Mesendoderm (in vitro differentiated cells): Measurements from ENCODE around the gene LGALS16.
A peak's percentile ranks its signal among the peaks of the same experiment; 100 is the strongest.
"Not testable (repeated sequence)": the region's sequence is repeated elsewhere in the genome, so short reads cannot be mapped to it uniquely, and the experiment has no call there.

Source experiments
- DNase-seq: peaks from one replicate; pipeline ENCODE4 v3.0.0; 2013
- H2AK5ac ChIP-seq: 2 replicates; pipeline ENCODE4 v1.6.1; 2013; ENCODE audit warnings: low read length, inconsistent platforms
- H2BK120ac ChIP-seq: 2 replicates; pipeline ENCODE4 v1.6.1; 2013; ENCODE audit warnings: low read depth, mild to moderate bottlenecking, low read length, moderate library complexity, mixed read lengths
- H2BK15ac ChIP-seq: replicated peaks from 2 replicates; pipeline ENCODE4 v1.6.1; 2013; ENCODE audit warnings: low read depth, mild to moderate bottlenecking, moderate library complexity
- H2BK5ac ChIP-seq: 2 replicates; pipeline ENCODE4 v1.6.1; 2013; ENCODE audit warnings: low read length, inconsistent platforms
- H3K18ac ChIP-seq: 2 replicates; pipeline ENCODE4 v1.6.1; 2013; ENCODE audit warnings: mild to moderate bottlenecking, low read length, mixed read lengths
- H3K23ac ChIP-seq: one replicate; pipeline ENCODE4 v1.6.1; 2013; ENCODE audit warnings: low read length
- H3K27ac ChIP-seq: 2 replicates; pipeline ENCODE4 v1.5.1; 2013; ENCODE audit warnings: low read depth, mild to moderate bottlenecking, inconsistent platforms, low read length, moderate library complexity
- H3K27me3 ChIP-seq: 2 replicates; pipeline ENCODE4 v1.6.1; 2013; ENCODE audit warnings: low read length, control low read depth, mild to moderate bottlenecking, inconsistent platforms; ENCODE audit not compliant: insufficient read depth, poor library complexity
- H3K36me3 ChIP-seq: 2 replicates; pipeline ENCODE4 v1.6.1; 2013; ENCODE audit warnings: low read length, inconsistent platforms; ENCODE audit not compliant: control insufficient read depth, insufficient read depth
- H3K4ac ChIP-seq: one replicate; pipeline ENCODE4 v1.6.1; 2013; ENCODE audit warnings: low read depth, mild to moderate bottlenecking, low read length, moderate library complexity
- H3K4me1 ChIP-seq: 2 replicates; pipeline ENCODE4 v1.6.1; 2013; ENCODE audit warnings: low read depth, low read length, inconsistent platforms; ENCODE audit not compliant: control insufficient read depth
- H3K4me2 ChIP-seq: 2 replicates; pipeline ENCODE4 v1.6.1; 2013; ENCODE audit warnings: low read length
- H3K4me3 ChIP-seq: 2 replicates; pipeline ENCODE4 v1.5.1; 2013; ENCODE audit warnings: mild to moderate bottlenecking, low read length
- H3K56ac ChIP-seq: one replicate; pipeline ENCODE4 v1.6.1; 2013; ENCODE audit warnings: low read length
- H3K79me1 ChIP-seq: 2 replicates; pipeline ENCODE4 v1.6.1; 2013; ENCODE audit warnings: low read length, inconsistent platforms
- H3K79me2 ChIP-seq: 2 replicates; pipeline ENCODE4 v1.6.1; 2013; ENCODE audit warnings: mild to moderate bottlenecking, low read length; ENCODE audit not compliant: control insufficient read depth, insufficient read depth
- H3K9ac ChIP-seq: 2 replicates; pipeline ENCODE4 v1.6.1; 2013; ENCODE audit warnings: low read length, inconsistent platforms
- H4K5ac ChIP-seq: one replicate; pipeline ENCODE4 v1.6.1; 2013; ENCODE audit warnings: low read length
- H4K8ac ChIP-seq: one replicate; pipeline ENCODE4 v1.6.1; 2013; ENCODE audit warnings: low read depth, mild to moderate bottlenecking, control low read depth, low read length, moderate library complexity
- WGBS: extraction: QIAGEN DNeasy Blood & Tissue Kit; methylation state at CpG from one replicate; pipeline ENCODE4 v1.1.7; 2013; ENCODE audit warnings: low lambda C conversion rate, missing lambda C conversion rate; ENCODE audit not compliant: insufficient coverage; ENCODE audit errors: extremely low coverage; 5-methylcytosine and 5-hydroxymethylcytosine counted together

LGALS16 gene

GRCh38 chr19:39684267-39684666 is 28.6 kb downstream of the LGALS16 start:
- H3K18ac ChIP-seq = no peak overlapping the region
- WGBS = no CpG with 5 or more reads among the region's 5 CpGs

GRCh38 chr19:39686739-39687138 is 31.0 kb downstream of the LGALS16 start:
- whole genome bisulfite sequencing = no CpG with 5 or more reads among the region's 3 CpGs
- Histone ChIP-seq H3K4me1 (peaks cover 2% of the 10 kb centered on the region), H4K5ac (no peak overlapping the region), H3K27me3 (no peaks in the 10 kb centered on the region), H4K8ac (no peak overlapping the region), H3K36me3 (no peaks in the 10 kb centered on the region), H3K56ac (no peak overlapping the region), H3K9ac (no peak overlapping the region), H2BK120ac (no peak overlapping the region), H3K4me2 (no peak overlapping the region), H3K23ac (no peak overlapping the region), H3K79me2 (no peaks in the 10 kb centered on the region), H3K18ac (no peak overlapping the region), H3K27ac (no peak overlapping the region), H3K4ac (no peak overlapping the region), H3K79me1 (no peaks in the 10 kb centered on the region), H2AK5ac (no peak overlapping the region), H2BK15ac (no peak overlapping the region), H3K4me3 (no peak overlapping the region), H2BK5ac (no peak overlapping the region)
- DNase-seq = no peak

More at GRCh38 chr19:39684267-39684666, 28.6 kb downstream of the LGALS16 start:
- H2BK15ac ChIP-seq = no peak overlapping the region
- H3K4ac ChIP-seq = no peak overlapping the region
- H3K27me3 ChIP-seq = no peaks in the 10 kb centered on the region
- H3K23ac ChIP-seq = no peak overlapping the region
- H3K79me2 ChIP-seq = no peaks in the 10 kb centered on the region
- H2BK5ac ChIP-seq = no peak overlapping the region
- no peak overlapping the region for H4K8ac ChIP-seq
- peak; percentile 29 for DNase-seq
- no peak overlapping the region for H2AK5ac ChIP-seq
- no peak overlapping the region for H3K27ac ChIP-seq
- no peak overlapping the region for H3K4me3 ChIP-seq
- no peak overlapping the region for H3K9ac ChIP-seq
- H3K4me1 ChIP-seq = peaks cover 2% of the 10 kb centered on the region
- H3K4me2 ChIP-seq = no peak overlapping the region
- H3K56ac ChIP-seq = no peak overlapping the region
- no peak overlapping the region for H4K5ac ChIP-seq
- no peaks in the 10 kb centered on the region for H3K36me3 ChIP-seq
- no peaks in the 10 kb centered on the region for H3K79me1 ChIP-seq
- no peak overlapping the region for H2BK120ac ChIP-seq

GRCh38 chr19:39688637-39689036 is 32.9 kb downstream of the LGALS16 start:
- not testable (repeated sequence) for H3K9ac ChIP-seq, H3K4me1 ChIP-seq, H3K4ac ChIP-seq, H3K27me3 ChIP-seq, H2BK5ac ChIP-seq, H2AK5ac ChIP-seq, H3K79me1 ChIP-seq, H4K8ac ChIP-seq, H4K5ac ChIP-seq, H3K18ac ChIP-seq, H3K27ac ChIP-seq, H3K56ac ChIP-seq, H3K4me3 ChIP-seq, H2BK120ac ChIP-seq, DNase-seq, H2BK15ac ChIP-seq, H3K23ac ChIP-seq, H3K79me2 ChIP-seq, H3K36me3 ChIP-seq, H3K4me2 ChIP-seq
- no CpG with 5 or more reads among the region's 4 CpGs for WGBS

GRCh38 chr19:39692166-39692565 is 36.5 kb downstream of the LGALS16 start:
- Histone ChIP-seq H3K56ac (no peak overlapping the region), H2BK15ac (no peak overlapping the region), H3K23ac (no peak overlapping the region), H3K27me3 (no peaks in the 10 kb centered on the region), H3K18ac (no peak overlapping the region), H2BK5ac (no peak overlapping the region), H3K4me2 (no peak overlapping the region), H2BK120ac (no peak overlapping the region), H3K36me3 (no peaks in the 10 kb centered on the region), H3K4me3 (no peak overlapping the region), H2AK5ac (no peak overlapping the region), H3K27ac (no peak overlapping the region), H3K79me2 (no peaks in the 10 kb centered on the region), H4K8ac (no peak overlapping the region), H3K4ac (no peak overlapping the region), H3K9ac (no peak overlapping the region), H3K4me1 (no peaks in the 10 kb centered on the region), H3K79me1 (no peaks in the 10 kb centered on the region), H4K5ac (no peak overlapping the region)
- DNase-seq = no peak
- no CpG with 5 or more reads among the region's 3 CpGs for WGBS

- H3K27me3 ChIP-seq = no peaks in the 10 kb centered on the region
- no peak overlapping the region for H3K23ac ChIP-seq
- H2BK5ac ChIP-seq = no peak overlapping the region
- no peaks in the 10 kb centered on the region for H3K36me3 ChIP-seq
- no peak overlapping the region for H4K5ac ChIP-seq
- no peak overlapping the region for H2BK15ac ChIP-seq
- no peaks in the 10 kb centered on the region for H3K79me2 ChIP-seq
- no peaks in the 10 kb centered on the region for H3K4me1 ChIP-seq
- no peak overlapping the region for H2AK5ac ChIP-seq
- no peaks in the 10 kb centered on the region for H3K79me1 ChIP-seq
- no peak overlapping the region for H3K4me2 ChIP-seq
- no peak for DNase-seq
- H3K9ac ChIP-seq = no peak overlapping the region
- no peak overlapping the region for H3K27ac ChIP-seq
- no CpG with 5 or more reads among the region's 1 CpG for WGBS
- H3K56ac ChIP-seq = no peak overlapping the region
- no peak overlapping the region for H3K4ac ChIP-seq
- no peak overlapping the region for H2BK120ac ChIP-seq
- H4K8ac ChIP-seq = no peak overlapping the region
- no peak overlapping the region for H3K4me3 ChIP-seq
- H3K18ac ChIP-seq = no peak overlapping the region
Measured at GRCh38 chr19:39692822-39693221, 37.1 kb downstream of the LGALS16 start.

GRCh38 chr19:39695759-39696158 is 40.0 kb downstream of the LGALS16 start:
- no peak overlapping the region for H3K4me2 ChIP-seq
- H3K23ac ChIP-seq = no peak overlapping the region
- H3K56ac ChIP-seq = no peak overlapping the region
- no peaks in the 10 kb centered on the region for H3K36me3 ChIP-seq
- H2AK5ac ChIP-seq = no peak overlapping the region
- no peak overlapping the region for H3K9ac ChIP-seq
- no peaks in the 10 kb centered on the region for H3K27me3 ChIP-seq
- no peak overlapping the region for H3K4ac ChIP-seq
- H4K5ac ChIP-seq = no peak overlapping the region
- H2BK120ac ChIP-seq = no peak overlapping the region
- no peaks in the 10 kb centered on the region for H3K4me1 ChIP-seq
- H3K18ac ChIP-seq = no peak overlapping the region
- H2BK5ac ChIP-seq = no peak overlapping the region
- H4K8ac ChIP-seq = no peak overlapping the region
- DNase-seq = no peak
- no peak overlapping the region for H3K27ac ChIP-seq
- no CpG with 5 or more reads among the region's 2 CpGs for WGBS
- H3K4me3 ChIP-seq = no peak overlapping the region
- no peak overlapping the region for H2BK15ac ChIP-seq
- H3K79me1 ChIP-seq = no peaks in the 10 kb centered on the region
- no peaks in the 10 kb centered on the region for H3K79me2 ChIP-seq
